H54 (cell line): ENCODE results near the gene CCDC85C.

ENCODE experiments used
- DNase-seq: peaks from one replicate; pipeline ENCODE4 v3.0.0; 2011; ENCODE audit warnings: low spot score, mixed read lengths; ENCODE audit not compliant: insufficient read length
- FAIRE-seq: peaks from 3 replicates; lab custom pipeline; 2011; peaks lifted over from hg19 to GRCh38; lab: Jason Lieb, UNC
- POLR2A ChIP-seq: IDR thresholded peaks from 2 replicates; pipeline ENCODE4 v1.6.1; 2011; ENCODE audit warnings: low read depth, mild to moderate bottlenecking, low read length

The CCDC85C gene

GRCh38 chr14:99604766-99605298 lies 825 bp upstream of the CCDC85C start:
- peak; percentile 78 for DNase-seq
- no peak; the same call in 1 of the 2 replicates for TF ChIP-seq POLR2A
- FAIRE-seq, result no peak

GRCh38 chr14:99604278-99604765 lies 315 bp upstream of the CCDC85C start:
- no peak for TF ChIP-seq POLR2A
- DNase-seq, result peak; percentile 97
- FAIRE-seq, result no peak

- no peak for TF ChIP-seq POLR2A
- DNase-seq (no peak), FAIRE-seq (no peak)
Measured at GRCh38 chr14:99602788-99603415, 1.1 kb downstream of the CCDC85C start.

- DNase-seq, result peak; percentile 49
- no peak for TF ChIP-seq POLR2A
- FAIRE-seq, result peak; percentile 38
Measured at GRCh38 chr14:99602054-99602787, 1.8 kb downstream of the CCDC85C start.

GRCh38 chr14:99601361-99601831 lies 2.6 kb downstream of the CCDC85C start:
- no peak for TF ChIP-seq POLR2A
- FAIRE-seq (peak; percentile 50), DNase-seq (no peak)

GRCh38 chr14:99600232-99600888 lies 3.6 kb downstream of the CCDC85C start:
- no peak for FAIRE-seq
- TF ChIP-seq POLR2A, result no peak
- DNase-seq, result no peak

- no peak for TF ChIP-seq POLR2A
- no peak for FAIRE-seq
- DNase-seq, result no peak
Measured at GRCh38 chr14:99599393-99599792, 4.6 kb downstream of the CCDC85C start.

- DNase-seq (no peak), FAIRE-seq (no peak)
- TF ChIP-seq POLR2A, result no peak
Measured at GRCh38 chr14:99598774-99599173, 5.2 kb downstream of the CCDC85C start.

GRCh38 chr14:99597911-99598600 lies 6.0 kb downstream of the CCDC85C start:
- no peak for TF ChIP-seq POLR2A
- FAIRE-seq (no peak), DNase-seq (no peak)

- no peak for TF ChIP-seq POLR2A
- FAIRE-seq, result no peak
- DNase-seq, result no peak
Measured at GRCh38 chr14:99596772-99597171, 7.2 kb downstream of the CCDC85C start.

GRCh38 chr14:99596071-99596627 lies 7.9 kb downstream of the CCDC85C start:
- no peak for TF ChIP-seq POLR2A

GRCh38 chr14:99595524-99595923 lies 8.5 kb downstream of the CCDC85C start:
- TF ChIP-seq POLR2A, result no peak
- no peak for DNase-seq
- FAIRE-seq, result no peak

More at GRCh38 chr14:99596071-99596627, 7.9 kb downstream of the CCDC85C start:
- no peak for FAIRE-seq
- no peak for DNase-seq

GRCh38 chr14:99595034-99595433 lies 9.0 kb downstream of the CCDC85C start:
- DNase-seq, result no peak
- TF ChIP-seq POLR2A, result no peak
- no peak for FAIRE-seq
